ENCODE measurements around the gene ZNF232. TPM values are rescaled to one million over a fixed set of nuclear protein-coding genes. Genes with fewer than 3 reads are reported as not detected.
"Not testable (repeated sequence)": the region's sequence is repeated elsewhere in the genome, so short reads cannot be mapped to it uniquely, and the experiment has no call there.

ZNF232 gene
- total and polyA plus RNA-seq, 2 donors (not counting 1 experiment from before 2014, with no cell fraction given) = 9.9 to 17.4 TPM

GRCh38 chr17:5138616-5139457 is 27.2 kb upstream of the ZNF232 start:
- DNase-seq (no peak), ATAC-seq (ENCODE audit: low read depth) (no peak)
- Histone ChIP-seq H3K4me1 (ENCODE audit: control insufficient read depth in 2 of 2, insufficient read depth in 2 of 2, low read length in 2 of 2) (no peaks in the 10 kb centered on the region), H3K79me2 (ENCODE audit: control insufficient read depth, insufficient read depth, low read length) (no peaks in the 10 kb centered on the region), H2AFZ (ENCODE audit: insufficient read depth, low read depth, low read length, poor library complexity, severe bottlenecking) (no peak overlapping the region), H3K4me2 (replicated peaks; ENCODE audit: low read depth, low read length, poor library complexity, severe bottlenecking) (no peak overlapping the region), H3K9me3 (ENCODE audit: control extremely low read depth in 1 of 3, control insufficient read depth in 2 of 3, insufficient read depth in 1 of 3, low read length in 2 of 3) (no peaks in the 10 kb centered on the region), H3K36me3 (replicated peaks in 1 of 2; ENCODE audit: control extremely low read depth in 1 of 2, control insufficient read depth in 1 of 2, extremely low read depth in 1 of 2, insufficient read depth in 2 of 2, low read length in 1 of 2) (no peaks in the 10 kb centered on the region), H4K20me1 (ENCODE audit: control insufficient read depth, insufficient read depth, low read length, poor library complexity, severe bottlenecking) (no peaks in the 10 kb centered on the region), H3K4me3 (ENCODE audit: control extremely low read depth in 1 of 5, extremely low read depth in 1 of 5, insufficient read depth in 1 of 5, low read depth in 2 of 5, low read length in 4 of 5) (no peak overlapping the region), H3K27ac (ENCODE audit: low read length in 2 of 2) (no peak overlapping the region), H3K9ac (ENCODE audit: low read length) (no peak overlapping the region), H3K27me3 (replicated peaks in 1 of 4; ENCODE audit: control extremely low read depth in 1 of 4, control insufficient read depth in 3 of 4, insufficient read depth in 4 of 4, low read length in 3 of 4) (no peaks in the 10 kb centered on the region)
- POLR2A ChIA-PET = no interaction called here
- no peak for TF ChIP-seq EZH2 (IDR thresholded peaks at IDR 0.05; ENCODE audit: borderline replicate concordance, insufficient read depth, low read depth, low read length, poor library complexity, severe bottlenecking)
- TF ChIP-seq, protein P1, sequence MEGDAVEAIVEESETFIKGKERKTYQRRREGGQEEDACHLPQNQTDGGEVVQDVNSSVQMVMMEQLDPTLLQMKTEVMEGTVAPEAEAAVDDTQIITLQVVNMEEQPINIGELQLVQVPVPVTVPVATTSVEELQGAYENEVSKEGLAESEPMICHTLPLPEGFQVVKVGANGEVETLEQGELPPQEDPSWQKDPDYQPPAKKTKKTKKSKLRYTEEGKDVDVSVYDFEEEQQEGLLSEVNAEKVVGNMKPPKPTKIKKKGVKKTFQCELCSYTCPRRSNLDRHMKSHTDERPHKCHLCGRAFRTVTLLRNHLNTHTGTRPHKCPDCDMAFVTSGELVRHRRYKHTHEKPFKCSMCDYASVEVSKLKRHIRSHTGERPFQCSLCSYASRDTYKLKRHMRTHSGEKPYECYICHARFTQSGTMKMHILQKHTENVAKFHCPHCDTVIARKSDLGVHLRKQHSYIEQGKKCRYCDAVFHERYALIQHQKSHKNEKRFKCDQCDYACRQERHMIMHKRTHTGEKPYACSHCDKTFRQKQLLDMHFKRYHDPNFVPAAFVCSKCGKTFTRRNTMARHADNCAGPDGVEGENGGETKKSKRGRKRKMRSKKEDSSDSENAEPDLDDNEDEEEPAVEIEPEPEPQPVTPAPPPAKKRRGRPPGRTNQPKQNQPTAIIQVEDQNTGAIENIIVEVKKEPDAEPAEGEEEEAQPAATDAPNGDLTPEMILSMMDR (IDR thresholded peaks at IDR 0.05) = no peak
- H3K27me3 Mint-ChIP-seq = no peaks in the 10 kb centered on the region
- no peaks in the 10 kb centered on the region for H3K4me1 Mint-ChIP-seq
- H3K4me3 Mint-ChIP-seq = no peak overlapping the region
- no peaks in the 10 kb centered on the region for H3K9me3 Mint-ChIP-seq (ENCODE audit: insufficient read depth)
- CTCF ChIA-PET = no interaction called here
- 89% methylated on average over 24 of the region's 24 CpGs for WGBS (ENCODE audit: insufficient coverage)
- intact Hi-C loops (cut with micrococcal nuclease) = no loop called here
- H3K27ac Mint-ChIP-seq = no peak overlapping the region

GRCh38 chr17:5138198-5138544 is 26.5 kb upstream of the ZNF232 start:
- H2AFZ ChIP-seq (ENCODE audit: insufficient read depth, low read depth, low read length, poor library complexity, severe bottlenecking); H3K27me3 Mint-ChIP-seq; H3K4me3 ChIP-seq (ENCODE audit: control extremely low read depth in 1 of 5, extremely low read depth in 1 of 5, insufficient read depth in 1 of 5, low read depth in 2 of 5, low read length in 4 of 5); DNase-seq; POLR2A ChIA-PET; H4K20me1 ChIP-seq (ENCODE audit: control insufficient read depth, insufficient read depth, low read length, poor library complexity, severe bottlenecking); H3K4me1 ChIP-seq (ENCODE audit: control insufficient read depth in 2 of 2, insufficient read depth in 2 of 2, low read length in 2 of 2); H3K4me1 Mint-ChIP-seq; H3K4me2 ChIP-seq (replicated peaks; ENCODE audit: low read depth, low read length, poor library complexity, severe bottlenecking); H3K9me3 ChIP-seq (ENCODE audit: control extremely low read depth in 1 of 3, control insufficient read depth in 2 of 3, insufficient read depth in 1 of 3, low read length in 2 of 3); CTCF ChIA-PET; H3K36me3 ChIP-seq (replicated peaks in 1 of 2; ENCODE audit: control extremely low read depth in 1 of 2, control insufficient read depth in 1 of 2, extremely low read depth in 1 of 2, insufficient read depth in 2 of 2, low read length in 1 of 2); ATAC-seq (ENCODE audit: low read depth); H3K9me3 Mint-ChIP-seq (ENCODE audit: insufficient read depth); H3K9ac ChIP-seq (ENCODE audit: low read length); H3K27ac ChIP-seq (ENCODE audit: low read length in 2 of 2); intact Hi-C loops (cut with micrococcal nuclease); H3K79me2 ChIP-seq (ENCODE audit: control insufficient read depth, insufficient read depth, low read length); H3K27ac Mint-ChIP-seq; H3K27me3 ChIP-seq (replicated peaks in 1 of 4; ENCODE audit: control extremely low read depth in 1 of 4, control insufficient read depth in 3 of 4, insufficient read depth in 4 of 4, low read length in 3 of 4); H3K4me3 Mint-ChIP-seq: not testable (repeated sequence)
- 100% methylated on average over 4 of the region's 9 CpGs for WGBS (ENCODE audit: insufficient coverage)

GRCh38 chr17:5137511-5138197 is 26.0 kb upstream of the ZNF232 start:
- DNase-seq; H3K27ac ChIP-seq (ENCODE audit: low read length in 2 of 2); ATAC-seq (ENCODE audit: low read depth); H3K27ac Mint-ChIP-seq; H4K20me1 ChIP-seq (ENCODE audit: control insufficient read depth, insufficient read depth, low read length, poor library complexity, severe bottlenecking); intact Hi-C loops (cut with micrococcal nuclease); H3K4me3 Mint-ChIP-seq; H3K27me3 ChIP-seq (replicated peaks in 1 of 4; ENCODE audit: control extremely low read depth in 1 of 4, control insufficient read depth in 3 of 4, insufficient read depth in 4 of 4, low read length in 3 of 4); CTCF ChIA-PET; POLR2A ChIA-PET; H3K4me3 ChIP-seq (ENCODE audit: control extremely low read depth in 1 of 5, extremely low read depth in 1 of 5, insufficient read depth in 1 of 5, low read depth in 2 of 5, low read length in 4 of 5); H2AFZ ChIP-seq (ENCODE audit: insufficient read depth, low read depth, low read length, poor library complexity, severe bottlenecking); H3K4me2 ChIP-seq (replicated peaks; ENCODE audit: low read depth, low read length, poor library complexity, severe bottlenecking); H3K79me2 ChIP-seq (ENCODE audit: control insufficient read depth, insufficient read depth, low read length); H3K9ac ChIP-seq (ENCODE audit: low read length); H3K36me3 ChIP-seq (replicated peaks in 1 of 2; ENCODE audit: control extremely low read depth in 1 of 2, control insufficient read depth in 1 of 2, extremely low read depth in 1 of 2, insufficient read depth in 2 of 2, low read length in 1 of 2); H3K27me3 Mint-ChIP-seq; H3K9me3 ChIP-seq (ENCODE audit: control extremely low read depth in 1 of 3, control insufficient read depth in 2 of 3, insufficient read depth in 1 of 3, low read length in 2 of 3); H3K4me1 Mint-ChIP-seq; H3K9me3 Mint-ChIP-seq (ENCODE audit: insufficient read depth); H3K4me1 ChIP-seq (ENCODE audit: control insufficient read depth in 2 of 2, insufficient read depth in 2 of 2, low read length in 2 of 2): not testable (repeated sequence)
- WGBS (ENCODE audit: insufficient coverage) = 97% methylated on average over 11 of the region's 15 CpGs

Measured in B cell (primary cell).